HG03565 (cell line): ENCODE data around the gene SPINK14.

Source experiments
- ATAC-seq: cut with Tn5 transposase; IDR thresholded peaks from one replicate; pipeline ENCODE4 v1.9.1; 2021; ENCODE audit warnings: mild to moderate bottlenecking, moderate library complexity; ENCODE audit not compliant: unreplicated experiment

Gene SPINK14

GRCh38 chr5:148193202-148193601 lies 24.9 kb downstream of the SPINK14 start:
- ATAC-seq, result no peak

DNA sequence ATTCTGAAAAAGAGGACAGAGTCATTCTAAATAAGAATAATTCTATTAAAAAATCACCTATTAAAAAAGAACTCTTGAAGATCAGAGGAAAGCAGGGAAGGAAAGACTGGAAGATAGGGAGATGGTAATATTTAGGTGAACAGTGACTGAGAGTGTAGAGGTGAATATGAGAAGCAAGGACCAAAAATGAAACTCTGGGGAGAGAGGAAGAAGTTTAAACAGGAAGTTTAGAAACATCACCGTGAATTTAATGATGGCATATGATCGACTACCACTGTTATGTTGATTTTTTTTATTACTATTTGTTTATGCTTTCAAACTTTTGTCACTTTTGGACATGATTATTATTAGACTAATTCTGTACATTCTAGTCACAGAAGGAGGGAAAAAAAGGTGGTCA lies 32.8 kb downstream of the SPINK14 start:
- ATAC-seq, result no peak

DNA sequence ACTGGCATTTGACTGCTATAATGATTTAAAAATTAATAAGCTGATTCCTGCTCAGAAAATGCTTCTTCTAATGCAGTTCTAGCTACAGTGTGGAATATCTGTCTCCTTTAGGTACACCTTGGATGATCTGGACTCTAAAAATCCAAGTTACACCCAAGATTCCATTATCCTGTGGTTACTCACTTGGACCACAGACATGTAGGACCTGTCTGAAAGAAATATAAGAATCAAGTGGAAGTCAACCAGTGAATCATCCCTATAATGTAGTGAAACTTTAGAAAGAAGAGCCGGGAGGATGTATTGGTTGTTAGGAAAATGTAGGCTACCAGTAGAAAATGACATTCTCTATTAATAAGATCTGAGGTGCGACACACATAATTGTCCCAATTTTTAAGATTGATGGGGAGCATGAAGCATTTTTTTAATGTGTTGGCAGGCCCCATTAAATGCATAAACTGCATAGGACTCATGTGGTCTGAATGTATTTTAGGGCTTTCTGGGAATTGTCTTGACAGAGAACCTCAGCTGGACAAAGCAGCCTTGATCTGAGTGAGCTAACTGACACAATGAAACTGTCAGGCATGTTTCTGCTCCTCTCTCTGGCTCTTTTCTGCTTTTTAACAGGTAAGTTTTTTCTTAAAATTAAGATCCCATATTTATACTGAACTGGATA lies 34.3 kb downstream of the SPINK14 start, which contains the start of gene SPINK6:
TSS of gene SPINK6 (plus strand) at position 512 of the 673 bp plus-strand sequence. CDS start at position 567, 55 bp downstream.
- ATAC-seq, result no peak

GRCh38 chr5:148205044-148205806 lies 36.9 kb downstream of the SPINK14 start:
- ATAC-seq, result no peak

DNA sequence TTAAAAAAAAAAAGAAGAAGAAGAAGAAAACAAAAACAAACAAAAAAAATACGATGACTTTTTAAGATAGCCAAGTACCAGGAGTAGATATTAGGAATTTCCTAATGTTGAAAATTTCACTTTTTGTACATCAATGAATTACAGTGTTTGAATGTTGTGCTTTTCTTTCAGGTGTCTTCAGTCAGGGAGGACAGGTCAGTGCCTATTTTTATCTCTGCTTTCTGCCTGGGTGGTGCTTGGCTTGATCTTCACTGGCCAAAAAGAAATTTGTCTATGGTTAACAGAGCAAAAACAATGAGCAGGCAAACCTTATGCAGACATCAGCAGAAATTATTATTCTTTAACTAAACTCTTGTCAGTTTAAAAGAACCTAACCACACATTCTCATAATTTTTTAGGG lies 37.5 kb downstream of the SPINK14 start:
- ATAC-seq, result no peak

DNA sequence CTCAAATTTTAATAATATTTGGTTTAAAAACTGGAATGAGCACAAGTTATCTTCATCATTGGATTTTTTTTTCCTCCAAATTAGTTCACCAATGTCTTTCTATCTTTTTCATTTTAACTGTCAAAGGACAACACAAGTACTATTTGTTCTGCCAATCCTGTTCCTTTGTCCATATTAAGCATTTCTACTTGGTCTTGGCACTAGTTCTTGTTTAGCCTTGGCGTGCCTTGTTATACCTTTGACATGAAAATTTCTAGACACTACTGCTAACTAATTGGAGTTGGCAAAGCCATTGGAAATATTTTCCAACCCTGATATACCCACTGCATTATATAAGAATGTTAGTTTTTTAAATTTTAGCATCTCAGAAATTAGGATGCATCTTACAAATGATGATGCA lies 38.3 kb downstream of the SPINK14 start:
- ATAC-seq, result no peak

DNA sequence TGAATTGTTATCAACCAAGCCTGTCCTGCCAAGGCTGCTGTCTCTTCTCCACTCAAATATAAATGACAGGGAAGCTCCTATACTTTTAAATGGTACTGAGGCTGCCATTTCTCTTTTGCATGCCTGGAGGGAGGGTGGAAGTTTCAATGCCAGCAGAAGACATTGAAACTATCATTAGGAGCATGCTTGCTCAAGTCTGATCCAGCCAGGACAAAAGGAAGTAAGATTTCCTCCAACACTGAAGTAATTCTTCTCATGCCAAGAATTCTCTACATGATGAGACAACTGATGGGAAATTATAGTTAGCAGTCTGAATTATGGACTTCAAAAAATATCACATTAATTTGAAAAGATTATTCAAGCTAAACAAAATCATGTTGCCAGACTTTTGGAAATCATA lies 39.9 kb downstream of the SPINK14 start:
- no peak for ATAC-seq

- ATAC-seq, result no peak
These were observed 40.9 kb downstream of the SPINK14 start for GRCh38 chr5:148209151-148209770.

DNA sequence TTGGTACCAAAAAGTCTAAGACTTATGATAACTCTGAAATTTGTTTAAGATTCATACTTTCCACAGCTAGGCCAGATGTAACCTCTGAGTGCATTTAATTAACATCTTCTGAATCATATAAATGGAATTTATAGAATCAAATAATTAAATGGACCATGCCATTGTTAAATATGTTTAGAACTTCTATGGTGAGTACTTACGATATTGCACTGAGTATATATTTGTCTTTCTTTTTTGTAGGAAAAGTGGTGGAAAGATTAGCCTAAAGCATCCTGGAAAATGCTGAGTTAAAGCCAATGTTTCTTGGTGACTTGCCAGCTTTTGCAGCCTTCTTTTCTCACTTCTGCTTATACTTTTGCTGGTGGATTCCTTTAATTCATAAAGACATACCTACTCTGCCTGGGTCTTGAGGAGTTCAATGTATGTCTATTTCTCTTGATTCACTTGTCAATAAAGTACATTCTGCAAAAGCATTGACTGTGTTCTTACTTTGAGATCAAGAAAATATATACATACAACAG lies 46.4 kb downstream of the SPINK14 start:
- ATAC-seq, result no peak

GRCh38 chr5:148221508-148221907 lies 53.2 kb downstream of the SPINK14 start:
- no peak for ATAC-seq

- no peak for ATAC-seq
These were observed 55.9 kb downstream of the SPINK14 start for GRCh38 chr5:148224117-148224742.
